GM19324 (cell line): ENCODE measurements around the gene PAX6.

ENCODE experiments used
- ATAC-seq: cut with Tn5 transposase; IDR thresholded peaks from one replicate; pipeline ENCODE4 v1.9.1; 2021; ENCODE audit warnings: mild to moderate bottlenecking, moderate library complexity; ENCODE audit not compliant: unreplicated experiment, low FRiP score

The PAX6 gene

GRCh38 chr11:31809857-31810778 lies 1.0 kb downstream of the PAX6 start:
- ATAC-seq, result no peak

- no peak for ATAC-seq
Measured at GRCh38 chr11:31809541-31809856, 1.6 kb downstream of the PAX6 start.

GRCh38 chr11:31808721-31809540 lies 2.2 kb downstream of the PAX6 start:
- ATAC-seq, result no peak

GRCh38 chr11:31807799-31808667 lies 3.1 kb downstream of the PAX6 start:
- no peak for ATAC-seq

- no peak for ATAC-seq
Measured at GRCh38 chr11:31806928-31807798, 4.0 kb downstream of the PAX6 start.

- ATAC-seq, result no peak
Measured at GRCh38 chr11:31806186-31806927, 4.8 kb downstream of the PAX6 start.

- ATAC-seq, result no peak
Measured at GRCh38 chr11:31805629-31806185, 5.4 kb downstream of the PAX6 start.

- ATAC-seq, result no peak
Measured at GRCh38 chr11:31805037-31805628, 6.0 kb downstream of the PAX6 start.

GRCh38 chr11:31804312-31805036 lies 6.6 kb downstream of the PAX6 start:
- ATAC-seq, result no peak

- no peak for ATAC-seq
Measured at GRCh38 chr11:31803813-31804311, 7.3 kb downstream of the PAX6 start.

- ATAC-seq, result no peak
Measured at GRCh38 chr11:31802990-31803812, 7.9 kb downstream of the PAX6 start.

GRCh38 chr11:31802609-31802989 lies 8.5 kb downstream of the PAX6 start:
- ATAC-seq, result no peak

- no peak for ATAC-seq
Measured at GRCh38 chr11:31802000-31802551, 9.0 kb downstream of the PAX6 start.

- ATAC-seq, result no peak
Measured at GRCh38 chr11:31801298-31801702, 9.8 kb downstream of the PAX6 start.

- no peak for ATAC-seq
Measured at GRCh38 chr11:31800398-31801265, 10.5 kb downstream of the PAX6 start.
